Panc1 (cell line): ENCODE results near the gene NPDC1. TPM values are rescaled to one million over a fixed set of nuclear protein-coding genes. Genes with fewer than 3 reads are reported as not detected.

Experiments used
- ATAC-seq: fragments of 200-7000 bp; cut with Tn5 transposase; 2 replicates; pipeline ENCODE4 v1.9.1; 2020; ENCODE audit warnings: mild to moderate bottlenecking, moderate library complexity
- BruUV-seq: library from RNA; stranded (reverse); fragments of 400-500 nt; replicated peaks from 2 replicates; lab custom pipeline; 2021; lab: Mats Ljungman, UMichigan
- CTCF ChIA-PET: fragments of 300-600 bp; sonication (Branson Sonifier 250); formaldehyde crosslinking; loops from one replicate; lab custom pipeline; 2022; ENCODE audit warnings: antibody characterized with exemption; lab: Charles Lee
- POLR2A ChIA-PET: fragments of 300-600 bp; sonication (Branson Sonifier 250); formaldehyde crosslinking; loops from one replicate; lab custom pipeline; 2022; ENCODE audit warnings: antibody characterized with exemption; lab: Charles Lee
- DNase-seq: peaks from one replicate; pipeline ENCODE4 v3.0.0-alpha.2; 2010; ENCODE audit warnings: low read depth, low spot score
- H3K27ac ChIP-seq: 2 replicates; pipeline ENCODE4 v1.5.1; 2011; ENCODE audit warnings: mild to moderate bottlenecking, low read length, inconsistent platforms
- H3K27me3 ChIP-seq: fragments of 200-500 bp; sonication (Bioruptor generic); 2 replicates; pipeline ENCODE4 v1.6.0; 2014; ENCODE audit warnings: low read length, inconsistent platforms; ENCODE audit not compliant: control insufficient read depth, insufficient read depth
- H3K36me3 ChIP-seq: fragments of 200-500 bp; sonication (Bioruptor generic); 2 replicates; pipeline ENCODE4 v1.5.1; 2014; ENCODE audit warnings: inconsistent platforms, mild to moderate bottlenecking, low read length, moderate library complexity; ENCODE audit not compliant: control insufficient read depth, insufficient read depth
- H3K4me1 ChIP-seq: 2 replicates; pipeline ENCODE4 v1.5.1; 2011; ENCODE audit warnings: inconsistent platforms, mild to moderate bottlenecking, low read length, moderate library complexity; ENCODE audit not compliant: control insufficient read depth, insufficient read depth
- H3K4me3 ChIP-seq, 2 experiments: 2 replicates each; pipeline ENCODE4 v1.5.1; 2011 to 2012; ENCODE audit warnings: low read depth in 2 of 2, low read length in 2 of 2, mild to moderate bottlenecking in 2 of 2, inconsistent platforms in 1 of 2, moderate library complexity in 1 of 2
- H3K9me3 ChIP-seq: fragments of 200-500 bp; sonication (Bioruptor generic); 2 replicates; pipeline ENCODE4 v1.5.1; 2014; ENCODE audit warnings: low read depth, mild to moderate bottlenecking, inconsistent platforms, low read length, moderate library complexity; ENCODE audit not compliant: control insufficient read depth, insufficient read depth
- CTCF ChIP-seq: fragments of 450-650 bp; IDR thresholded peaks from 2 replicates; pipeline ENCODE4 v1.5.1; 2017; ENCODE audit warnings: mild to moderate bottlenecking
- POLR2AphosphoS5 ChIP-seq: IDR thresholded peaks from 2 replicates; pipeline ENCODE4 v1.6.1; 2012; ENCODE audit warnings: mild to moderate bottlenecking, low read depth, low read length, moderate library complexity
- SIN3A ChIP-seq: IDR thresholded peaks from 2 replicates; pipeline ENCODE4 v1.6.1; 2012; ENCODE audit warnings: low read depth, mild to moderate bottlenecking, low read length, moderate library complexity, borderline replicate concordance; ENCODE audit not compliant: insufficient read depth
- TCF7L2 ChIP-seq: IDR thresholded peaks from 2 replicates; pipeline ENCODE4 v1.6.1; 2011; ENCODE audit warnings: mild to moderate bottlenecking, low read depth, low read length, inconsistent platforms
- in situ Hi-C: cut with HindIII; loops from 2 replicates; pipeline ENCODE4 v1.10.0; 2016; ENCODE audit warnings: low sequenced_read_pairs, low pct_unique_long_range_greater_than_20kb
- intact Hi-C: fragments of 100-400 bp; cut with micrococcal nuclease; formaldehyde crosslinking; loops from one replicate; pipeline ENCODE4 v1.10.0; 2022; ENCODE audit not compliant: unreplicated experiment
- total RNA-seq: library from RNA; stranded (reverse); gene quantifications from one replicate; pipeline ENCODE4 v1.2.1, GENCODE V29; 2021; ENCODE audit not compliant: unreplicated experiment
- TF ChIP-seq, protein P1 (sequence below), 2 experiments: IDR thresholded peaks; 2 replicates each; pipeline ENCODE4 v1.6.1; 2011 to 2012; ENCODE audit warnings: low read depth in 2 of 2, control low read depth in 1 of 2, low read length in 1 of 2, mild to moderate bottlenecking in 1 of 2, moderate library complexity in 1 of 2; ENCODE audit not compliant: insufficient read depth in 1 of 2

The NPDC1 gene
- total RNA-seq, 1 experiment from 2014 or later = 43.5 TPM

- in situ Hi-C loops = no loop called here
Measured at GRCh38 chr9:137037035-137037434, 8.9 kb downstream of the NPDC1 start.

GRCh38 chr9:137035937-137036336 lies 10.0 kb downstream of the NPDC1 start:
- TF ChIP-seq, protein P1, sequence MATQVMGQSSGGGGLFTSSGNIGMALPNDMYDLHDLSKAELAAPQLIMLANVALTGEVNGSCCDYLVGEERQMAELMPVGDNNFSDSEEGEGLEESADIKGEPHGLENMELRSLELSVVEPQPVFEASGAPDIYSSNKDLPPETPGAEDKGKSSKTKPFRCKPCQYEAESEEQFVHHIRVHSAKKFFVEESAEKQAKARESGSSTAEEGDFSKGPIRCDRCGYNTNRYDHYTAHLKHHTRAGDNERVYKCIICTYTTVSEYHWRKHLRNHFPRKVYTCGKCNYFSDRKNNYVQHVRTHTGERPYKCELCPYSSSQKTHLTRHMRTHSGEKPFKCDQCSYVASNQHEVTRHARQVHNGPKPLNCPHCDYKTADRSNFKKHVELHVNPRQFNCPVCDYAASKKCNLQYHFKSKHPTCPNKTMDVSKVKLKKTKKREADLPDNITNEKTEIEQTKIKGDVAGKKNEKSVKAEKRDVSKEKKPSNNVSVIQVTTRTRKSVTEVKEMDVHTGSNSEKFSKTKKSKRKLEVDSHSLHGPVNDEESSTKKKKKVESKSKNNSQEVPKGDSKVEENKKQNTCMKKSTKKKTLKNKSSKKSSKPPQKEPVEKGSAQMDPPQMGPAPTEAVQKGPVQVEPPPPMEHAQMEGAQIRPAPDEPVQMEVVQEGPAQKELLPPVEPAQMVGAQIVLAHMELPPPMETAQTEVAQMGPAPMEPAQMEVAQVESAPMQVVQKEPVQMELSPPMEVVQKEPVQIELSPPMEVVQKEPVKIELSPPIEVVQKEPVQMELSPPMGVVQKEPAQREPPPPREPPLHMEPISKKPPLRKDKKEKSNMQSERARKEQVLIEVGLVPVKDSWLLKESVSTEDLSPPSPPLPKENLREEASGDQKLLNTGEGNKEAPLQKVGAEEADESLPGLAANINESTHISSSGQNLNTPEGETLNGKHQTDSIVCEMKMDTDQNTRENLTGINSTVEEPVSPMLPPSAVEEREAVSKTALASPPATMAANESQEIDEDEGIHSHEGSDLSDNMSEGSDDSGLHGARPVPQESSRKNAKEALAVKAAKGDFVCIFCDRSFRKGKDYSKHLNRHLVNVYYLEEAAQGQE (IDR thresholded peaks at IDR 0.05; ENCODE audit: insufficient read depth in 1 of 2, low read depth in 2 of 2, low read length in 1 of 2) = no peak
- TF ChIP-seq CTCF (no peak), TCF7L2 (no peak), POLR2AphosphoS5 (no peak), SIN3A (no peak)
- ChIA-PET POLR2A (no interaction called here), CTCF (interaction anchor here (0.7 to 2.0 kb wide), 2 partner anchors 51 to 88 kb away, joined by 5 to 22 read pairs; no protein-coding TSS in a partner anchor)
- intact Hi-C loops = loop anchor here (10.0 kb wide), 1 partner anchor 91 kb away; the partner anchor contains the start of genes C8G and FBXW5
- BruUV-seq = no TSS peak
- Histone ChIP-seq H3K27ac (no peak overlapping the region), H3K9me3 (no peaks in the 10 kb centered on the region), H3K36me3 (no peaks in the 10 kb centered on the region), H3K27me3 (no peaks in the 10 kb centered on the region), H3K4me3 (no peak overlapping the region), H3K4me1 (peaks cover 5% of the 10 kb centered on the region)
- ATAC-seq (no peak), DNase-seq (no peak)
- in situ Hi-C loops = no loop called here

More at GRCh38 chr9:137037035-137037434, 8.9 kb downstream of the NPDC1 start:
- Histone ChIP-seq H3K9me3 (no peaks in the 10 kb centered on the region), H3K36me3 (no peaks in the 10 kb centered on the region), H3K27ac (no peak overlapping the region), H3K27me3 (no peaks in the 10 kb centered on the region), H3K4me1 (peaks cover 5% of the 10 kb centered on the region), H3K4me3 (no peak overlapping the region)
- ChIA-PET POLR2A (no interaction called here), CTCF (interaction anchor here (0.5 kb wide), 1 partner anchor 70 kb away, joined by 8 read pairs; no protein-coding TSS in a partner anchor)
- DNase-seq (no peak), ATAC-seq (no peak)
- intact Hi-C loops = loop anchor here (10.0 kb wide), 1 partner anchor 92 kb away; the partner anchor contains the start of genes C8G and FBXW5
- BruUV-seq = no TSS peak
- no peak for TF ChIP-seq CTCF
- TF ChIP-seq, protein P1 (IDR thresholded peaks at IDR 0.05; ENCODE audit: insufficient read depth in 1 of 2, low read depth in 2 of 2, low read length in 1 of 2) = no peak
